DMS 273 treated with DMSO at 0.1 percent for 48 hours (cell line): ENCODE data around the gene GPAT2.
"Not testable (repeated sequence)": the region's sequence is repeated elsewhere in the genome, so short reads cannot be mapped to it uniquely, and the experiment has no call there.

Experiments used
- DNase-seq: peaks from one replicate; lab custom pipeline; 2025; lab: John Stamatoyannopoulos, UW

Gene GPAT2

GRCh38 chr2:96022701-96023447 lies 11.8 kb downstream of the GPAT2 start:
- DNase-seq: not testable (repeated sequence)

GRCh38 chr2:96022126-96022525 lies 12.6 kb downstream of the GPAT2 start:
- DNase-seq: not testable (repeated sequence)

GRCh38 chr2:96021142-96021541 lies 13.6 kb downstream of the GPAT2 start:
- not testable (repeated sequence) for DNase-seq

DNA sequence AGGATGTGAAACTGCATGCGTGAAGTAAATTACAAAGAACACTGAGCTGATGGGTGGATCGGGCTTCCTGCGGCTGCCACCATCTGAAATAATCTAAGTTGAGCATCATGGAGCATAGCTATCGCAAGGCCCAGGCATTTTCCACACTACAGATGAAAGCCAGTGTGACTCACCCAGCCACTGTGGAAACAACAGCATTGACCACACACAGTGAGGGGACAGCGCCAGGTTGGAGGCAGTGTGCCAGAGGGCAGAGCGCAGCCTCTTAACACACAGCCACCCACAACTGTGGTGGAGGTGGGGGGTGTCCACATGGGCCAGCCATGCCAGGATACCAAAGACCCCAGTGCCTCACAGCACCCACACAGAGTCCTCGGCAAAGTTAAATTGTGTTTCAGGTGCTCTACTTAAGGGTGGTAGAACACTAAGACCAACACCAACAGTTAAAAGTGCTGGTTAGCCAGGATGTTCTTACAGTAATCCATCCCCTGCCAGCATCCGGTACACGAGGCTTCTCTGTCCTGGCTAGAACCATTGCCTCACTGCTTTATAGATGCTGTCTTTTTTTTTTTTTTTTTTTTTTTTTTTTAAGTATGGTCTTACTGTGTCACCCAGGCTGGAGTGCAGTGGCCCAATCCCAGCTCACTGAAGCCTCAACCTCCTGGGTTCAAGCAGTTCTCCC lies 14.7 kb downstream of the GPAT2 start:
- not testable (repeated sequence) for DNase-seq

GRCh38 chr2:96016321-96016720 lies 18.4 kb downstream of the GPAT2 start:
- not testable (repeated sequence) for DNase-seq

- not testable (repeated sequence) for DNase-seq
These were observed 21.9 kb downstream of the GPAT2 start for GRCh38 chr2:96012792-96013264.

DNA sequence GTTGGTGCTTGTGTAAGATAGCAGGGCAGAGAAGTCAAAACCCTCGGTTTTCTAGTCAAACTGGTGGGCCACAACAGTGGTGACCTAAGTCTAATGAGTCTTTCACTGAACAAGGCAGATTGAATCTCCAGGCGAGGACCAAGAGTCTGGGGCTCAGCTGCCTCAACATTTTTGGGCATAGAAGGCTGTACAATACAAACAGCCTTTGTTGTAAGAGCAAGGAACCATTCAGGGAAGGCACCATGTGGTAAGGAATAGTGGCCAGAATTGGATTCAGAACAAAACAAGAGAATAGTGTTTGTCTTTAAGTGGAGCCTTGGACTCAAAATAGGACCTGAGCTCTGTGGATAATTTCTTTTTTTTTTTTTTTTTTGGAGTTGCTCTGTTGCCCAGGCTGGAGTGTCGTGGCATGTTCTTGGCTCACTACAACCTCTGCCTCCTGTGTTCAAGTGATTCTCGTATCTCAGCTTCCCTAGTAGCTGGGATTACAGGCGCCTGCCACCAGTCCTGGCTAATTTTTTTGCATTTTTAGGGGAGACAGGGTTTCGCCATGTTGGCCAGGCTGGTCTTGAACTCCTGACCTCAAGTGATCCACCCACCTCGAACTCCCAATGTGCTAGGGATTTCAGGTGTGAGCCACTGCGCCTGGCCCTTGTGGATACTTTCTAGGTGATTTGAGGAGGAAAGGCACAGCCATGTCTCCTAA lies 22.5 kb downstream of the GPAT2 start:
- not testable (repeated sequence) for DNase-seq

DNA sequence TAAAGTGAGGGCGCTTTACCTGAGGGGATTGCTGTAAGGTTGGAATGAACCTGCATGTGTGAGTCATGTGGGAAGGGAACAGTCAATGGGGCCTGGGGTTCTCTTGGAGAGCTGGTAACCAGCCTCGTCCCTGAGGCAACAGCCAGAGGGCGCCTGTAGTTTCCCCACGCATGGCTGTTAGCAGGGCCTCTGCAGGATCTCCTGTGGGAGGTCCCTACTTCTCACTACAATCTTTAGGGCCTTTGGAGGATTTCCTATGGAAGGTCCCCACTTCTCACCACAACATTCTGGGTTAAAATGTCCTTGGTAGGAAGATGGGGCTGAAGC lies 23.6 kb downstream of the GPAT2 start:
- not testable (repeated sequence) for DNase-seq

DNA sequence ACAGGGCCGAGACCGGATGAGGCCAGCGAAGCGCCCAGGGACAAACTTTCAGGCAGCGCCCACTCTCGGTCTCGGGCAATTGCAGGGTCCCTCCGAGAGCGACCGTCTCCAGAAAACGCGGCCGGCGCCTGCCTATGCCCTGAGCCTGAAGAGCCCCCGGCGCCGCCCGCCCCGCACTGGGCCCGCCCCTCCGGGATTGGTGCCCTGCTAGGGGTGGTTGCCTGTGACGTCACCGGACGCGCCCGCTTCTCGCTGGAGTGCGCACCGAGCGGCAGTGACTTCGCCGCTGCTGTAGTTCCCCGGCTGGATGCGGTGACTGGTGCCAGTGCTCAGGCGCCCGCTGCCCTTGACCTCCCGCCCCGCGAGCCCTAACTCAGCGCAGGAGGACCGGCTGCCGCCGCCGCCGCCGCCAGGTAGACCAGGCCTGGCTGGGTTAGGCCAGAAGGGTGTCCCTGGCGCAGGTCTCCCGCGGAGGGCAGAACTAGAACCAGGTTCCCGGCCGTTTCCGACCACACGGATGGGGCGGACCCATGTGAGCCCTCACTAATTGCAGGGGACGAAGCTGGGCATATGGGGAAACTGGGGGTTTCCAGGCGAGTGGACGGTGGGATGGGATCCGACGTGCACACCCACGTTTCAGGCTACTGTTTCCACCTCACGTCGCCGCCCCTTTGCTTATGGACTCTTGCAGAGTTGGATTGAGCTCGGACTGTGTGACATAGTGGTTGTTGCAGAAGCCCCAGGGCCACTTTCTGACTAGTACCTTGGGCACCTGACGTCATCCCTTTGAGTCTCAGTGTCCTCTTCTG lies 24.2 kb downstream of the GPAT2 start:
- DNase-seq: not testable (repeated sequence)

DNA sequence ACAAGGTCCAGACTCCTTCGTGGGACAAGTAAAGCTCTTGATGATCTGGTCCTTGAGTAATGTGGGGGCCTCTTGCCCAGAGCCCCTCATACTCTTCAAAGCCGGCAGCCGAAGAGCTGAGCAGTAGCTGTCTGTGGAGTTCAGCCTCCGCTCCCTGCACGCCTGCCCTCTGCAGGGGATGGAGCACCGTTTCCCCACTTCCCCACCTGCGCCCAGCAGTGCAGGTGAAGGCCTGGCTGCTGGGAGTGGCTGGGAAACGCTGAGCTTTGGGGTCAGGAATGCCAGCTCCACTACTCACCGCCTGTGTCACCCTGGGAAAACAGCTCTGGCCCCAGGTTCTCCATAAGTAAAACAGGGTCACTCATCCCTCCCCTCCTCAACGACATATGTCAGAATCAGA lies 24.9 kb downstream of the GPAT2 start:
- DNase-seq: not testable (repeated sequence)

DNA sequence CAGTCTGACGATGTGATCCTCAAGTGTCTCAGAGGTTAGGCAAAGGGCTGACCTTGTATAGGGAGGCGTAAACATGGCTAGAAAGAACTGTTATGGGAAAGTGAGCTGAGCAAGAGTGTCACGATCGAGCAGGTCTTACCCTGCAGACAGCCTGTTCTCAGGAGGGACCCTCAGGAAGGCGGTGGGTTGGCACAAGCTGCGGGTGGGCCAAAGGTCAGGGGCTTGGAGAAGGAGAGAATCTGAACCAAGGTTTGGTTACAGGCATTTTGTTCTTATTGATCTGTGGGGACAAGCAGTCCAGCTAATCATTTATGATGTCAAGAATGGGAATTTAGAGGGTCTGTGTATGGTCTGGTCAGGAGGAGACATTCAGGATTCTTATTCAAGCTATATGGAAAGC lies 26.7 kb downstream of the GPAT2 start:
- DNase-seq: not testable (repeated sequence)

GRCh38 chr2:96006248-96006647 lies 28.5 kb downstream of the GPAT2 start:
- DNase-seq: not testable (repeated sequence)

- not testable (repeated sequence) for DNase-seq
These were observed 42.0 kb downstream of the GPAT2 start for GRCh38 chr2:95992520-95993272.

- DNase-seq: not testable (repeated sequence)
These were observed 42.6 kb downstream of the GPAT2 start for GRCh38 chr2:95992102-95992501.

DNA sequence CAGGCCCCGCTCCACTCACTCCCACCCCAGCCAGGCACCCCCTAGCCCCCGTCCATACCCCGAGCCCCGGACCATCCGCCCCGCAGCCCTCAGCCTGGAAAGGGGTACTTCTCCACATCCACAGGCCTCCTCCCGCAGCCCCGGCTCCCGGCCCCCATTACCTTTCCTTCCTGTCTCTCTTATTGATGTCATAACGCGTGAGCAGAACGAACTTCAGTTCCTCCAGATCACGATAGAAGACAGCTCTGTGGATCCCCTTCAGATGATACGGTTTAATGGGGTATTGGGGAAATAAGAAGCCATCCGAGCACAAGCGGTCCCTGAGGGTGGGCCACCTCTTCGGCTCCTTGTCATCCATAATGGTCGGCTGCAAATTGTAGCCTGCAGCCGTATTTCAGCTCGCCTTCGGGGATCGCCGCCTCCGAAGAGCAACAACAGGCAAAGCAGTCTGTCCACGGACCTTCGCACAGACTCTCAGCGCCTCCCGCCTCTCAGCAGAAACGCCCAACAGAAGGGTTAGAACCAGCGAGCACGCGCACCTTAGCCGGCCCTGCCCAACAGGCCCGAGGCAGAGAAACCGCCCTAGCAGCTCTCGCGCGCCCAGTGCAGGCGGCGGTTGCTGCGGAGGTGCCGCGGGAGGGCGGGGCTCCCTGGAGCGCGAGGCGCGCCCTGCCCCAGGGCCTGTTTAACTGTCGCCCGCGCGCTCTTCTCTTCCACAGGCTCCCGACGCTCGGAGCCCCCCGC lies 43.2 kb downstream of the GPAT2 start, which contains the start of gene ANKRD36C:
Gene ANKRD36C (minus strand): TSS at position 474 of the 744 bp plus-strand sequence. CDS start 116 bp downstream, at position 358.
- not testable (repeated sequence) for DNase-seq

GRCh38 chr2:95990884-95991283 lies 43.8 kb downstream of the GPAT2 start:
- DNase-seq: not testable (repeated sequence)
